Thyroid gland (tissue), 4 donors: ENCODE results near the gene JMJD1C.

Experiments
- POLR2A ChIP-seq, 2 donors: fragments of 450-650 bp; IDR thresholded peaks; one replicate each; pipeline ENCODE4 v1.6.1; 2017; ENCODE audit warnings: antibody characterized with exemption in 2 of 2, mild to moderate bottlenecking in 2 of 2, moderate library complexity in 1 of 2
- TF ChIP-seq, protein P1 (sequence below), 6 experiments: fragments of 200-600 bp in 3 of 6; fragments of 450-650 bp in 3 of 6; sonication (generic) in 3 of 6; IDR thresholded peaks; one replicate each; pipeline ENCODE4 v1.5.1; 2016 to 2019; ENCODE audit warnings: antibody characterized with exemption in 6 of 6, mild to moderate bottlenecking in 2 of 6, inconsistent platforms in 1 of 6, moderate library complexity in 1 of 6

GRCh38 chr10:63494951-63495350, 29.2 kb upstream of the JMJD1C start:
- TF ChIP-seq, protein P1, sequence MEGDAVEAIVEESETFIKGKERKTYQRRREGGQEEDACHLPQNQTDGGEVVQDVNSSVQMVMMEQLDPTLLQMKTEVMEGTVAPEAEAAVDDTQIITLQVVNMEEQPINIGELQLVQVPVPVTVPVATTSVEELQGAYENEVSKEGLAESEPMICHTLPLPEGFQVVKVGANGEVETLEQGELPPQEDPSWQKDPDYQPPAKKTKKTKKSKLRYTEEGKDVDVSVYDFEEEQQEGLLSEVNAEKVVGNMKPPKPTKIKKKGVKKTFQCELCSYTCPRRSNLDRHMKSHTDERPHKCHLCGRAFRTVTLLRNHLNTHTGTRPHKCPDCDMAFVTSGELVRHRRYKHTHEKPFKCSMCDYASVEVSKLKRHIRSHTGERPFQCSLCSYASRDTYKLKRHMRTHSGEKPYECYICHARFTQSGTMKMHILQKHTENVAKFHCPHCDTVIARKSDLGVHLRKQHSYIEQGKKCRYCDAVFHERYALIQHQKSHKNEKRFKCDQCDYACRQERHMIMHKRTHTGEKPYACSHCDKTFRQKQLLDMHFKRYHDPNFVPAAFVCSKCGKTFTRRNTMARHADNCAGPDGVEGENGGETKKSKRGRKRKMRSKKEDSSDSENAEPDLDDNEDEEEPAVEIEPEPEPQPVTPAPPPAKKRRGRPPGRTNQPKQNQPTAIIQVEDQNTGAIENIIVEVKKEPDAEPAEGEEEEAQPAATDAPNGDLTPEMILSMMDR (IDR thresholded peaks at IDR 0.05), result no peak
- no peak for TF ChIP-seq POLR2A (IDR thresholded peaks at IDR 0.05)
